Panc1 (cell line): ENCODE data around the gene ERVV-1.

Source experiments
- CTCF ChIP-seq: fragments of 450-650 bp; IDR thresholded peaks from 2 replicates; pipeline ENCODE4 v1.5.1; 2017; ENCODE audit warnings: mild to moderate bottlenecking
- SIN3A ChIP-seq: IDR thresholded peaks from 2 replicates; pipeline ENCODE4 v1.6.1; 2012; ENCODE audit warnings: low read depth, mild to moderate bottlenecking, low read length, moderate library complexity, borderline replicate concordance; ENCODE audit not compliant: insufficient read depth

GRCh38 chr19:53013621-53014020 is at the start of gene ERVV-1:
- TF ChIP-seq CTCF (no peak), SIN3A (no peak)
